Upper lobe of left lung (tissue), 6 donors: ENCODE data around the gene FAM24A. TPM values are rescaled to one million over a fixed set of nuclear protein-coding genes. Genes with fewer than 3 reads are reported as not detected.

ENCODE experiments used
- ATAC-seq, 2 donors: fragments of 200-7000 bp; cut with Tn5 transposase; one replicate each; pipeline ENCODE4 v1.9.1; 2022; ENCODE audit warnings: mild to moderate bottlenecking in 2 of 2, moderate library complexity in 2 of 2; ENCODE audit not compliant: low FRiP score in 2 of 2
- DNase-seq, 2 donors: peaks; one replicate each; pipeline ENCODE4 v3.0.0-alpha.2; 2019 to 2020
- H3K27ac ChIP-seq, 4 donors: fragments of 200-600 bp; sonication (generic); one replicate each; pipeline ENCODE4 v1.5.1; 2016 to 2019
- H3K27me3 ChIP-seq, 4 donors: fragments of 200-600 bp; sonication (generic); one replicate each; pipeline ENCODE4 v1.5.1; 2017 to 2019
- H3K36me3 ChIP-seq, 4 donors: fragments of 200-600 bp; sonication (generic); one replicate each; pipeline ENCODE4 v1.5.1; 2016 to 2019
- H3K4me1 ChIP-seq, 4 donors: fragments of 200-600 bp; sonication (generic); one replicate each; pipeline ENCODE4 v1.5.1; 2018 to 2019
- H3K4me3 ChIP-seq, 4 donors: fragments of 200-600 bp; sonication (generic); one replicate each; pipeline ENCODE4 v1.5.1; 2017 to 2019; ENCODE audit warnings: mild to moderate bottlenecking in 2 of 4, moderate library complexity in 1 of 4
- H3K9me3 ChIP-seq, 4 donors: fragments of 200-600 bp; sonication (generic); one replicate each; pipeline ENCODE4 v1.5.1; 2018 to 2019
- EP300 ChIP-seq, 4 donors: sonication (generic); formaldehyde crosslinking; IDR thresholded peaks; one replicate each; pipeline ENCODE4 v1.5.1; 2017; ENCODE audit warnings: antibody characterized with exemption in 4 of 4, control low read depth in 2 of 4
- POLR2A ChIP-seq, 4 donors: fragments of 450-650 bp; IDR thresholded peaks; one replicate each; pipeline ENCODE4 v1.5.1; 2016 to 2017; ENCODE audit warnings: antibody characterized with exemption in 4 of 4, mild to moderate bottlenecking in 2 of 4
- POLR2AphosphoS5 ChIP-seq, 2 donors: sonication (generic); formaldehyde crosslinking; IDR thresholded peaks; one replicate each; pipeline ENCODE4 v1.5.1; 2017; ENCODE audit warnings: antibody characterized with exemption in 2 of 2
- WGBS, 2 donors: methylation state at CpG; one replicate each; pipeline ENCODE4 v1.1.5; 2017 to 2018; 5-methylcytosine and 5-hydroxymethylcytosine counted together
- total RNA-seq, 6 donors: library from RNA; depleted of rRNA in 4 of 6; stranded (reverse); fragments of >200 nt in 4 of 6; gene quantifications; one replicate each; pipeline versions ENCODE4 v1.1.0 to v1.2.1, GENCODE V29; 2016 to 2021
- TF ChIP-seq, protein P1 (sequence below), 6 experiments: fragments of 450-650 bp in 4 of 6; fragments of 200-600 bp in 2 of 6; sonication (generic) in 2 of 6; IDR thresholded peaks; one replicate each; pipeline ENCODE4 v1.5.1; 2016 to 2019; ENCODE audit warnings: antibody characterized with exemption in 6 of 6
- donor health status: DM: no; HTN: no; CAD: no; lungs with moderate emphysema.
- donor health status: DM: no; HTN: yes; CAD: no; lungs with severe emphysema.

Gene FAM24A
- total RNA-seq, 6 donors from 2014 or later: not detected

DNA sequence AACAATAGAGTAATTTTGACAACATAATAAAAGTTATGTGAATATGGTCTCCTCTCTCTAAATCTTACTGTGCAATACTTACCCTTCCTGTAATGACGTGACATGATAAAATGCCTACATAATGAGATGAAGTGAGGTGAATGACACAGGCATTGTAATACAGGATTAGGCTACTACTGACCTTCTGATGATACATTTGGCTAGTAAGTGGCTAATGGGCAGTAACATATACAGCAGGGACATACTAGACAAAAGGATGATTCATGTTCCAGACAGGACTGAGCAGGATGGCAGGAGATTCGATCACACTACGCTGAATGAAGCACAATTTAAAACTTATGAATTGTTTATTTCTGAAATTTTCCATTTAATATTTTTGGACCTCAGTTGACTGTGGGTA lies 38.9 kb downstream of the FAM24A start:
- no peak for ATAC-seq
- DNase-seq: no peak
- Histone ChIP-seq H3K9me3 (no peaks in the 10 kb centered on the region), H3K4me3 (no peak overlapping the region), H3K27me3 (no peaks in the 10 kb centered on the region), H3K36me3 (peaks cover 0 to 41% (median 9%) of the 10 kb centered on the region in 4 donors), H3K27ac (no peak overlapping the region), H3K4me1 (peaks cover 6 to 21% (median 16%) of the 10 kb centered on the region in 4 donors)
- no peak for TF ChIP-seq POLR2AphosphoS5 (IDR thresholded peaks at IDR 0.05)
- 96 to 98% methylated on average over 3 of the region's 3 CpGs for WGBS, 2 donors

DNA sequence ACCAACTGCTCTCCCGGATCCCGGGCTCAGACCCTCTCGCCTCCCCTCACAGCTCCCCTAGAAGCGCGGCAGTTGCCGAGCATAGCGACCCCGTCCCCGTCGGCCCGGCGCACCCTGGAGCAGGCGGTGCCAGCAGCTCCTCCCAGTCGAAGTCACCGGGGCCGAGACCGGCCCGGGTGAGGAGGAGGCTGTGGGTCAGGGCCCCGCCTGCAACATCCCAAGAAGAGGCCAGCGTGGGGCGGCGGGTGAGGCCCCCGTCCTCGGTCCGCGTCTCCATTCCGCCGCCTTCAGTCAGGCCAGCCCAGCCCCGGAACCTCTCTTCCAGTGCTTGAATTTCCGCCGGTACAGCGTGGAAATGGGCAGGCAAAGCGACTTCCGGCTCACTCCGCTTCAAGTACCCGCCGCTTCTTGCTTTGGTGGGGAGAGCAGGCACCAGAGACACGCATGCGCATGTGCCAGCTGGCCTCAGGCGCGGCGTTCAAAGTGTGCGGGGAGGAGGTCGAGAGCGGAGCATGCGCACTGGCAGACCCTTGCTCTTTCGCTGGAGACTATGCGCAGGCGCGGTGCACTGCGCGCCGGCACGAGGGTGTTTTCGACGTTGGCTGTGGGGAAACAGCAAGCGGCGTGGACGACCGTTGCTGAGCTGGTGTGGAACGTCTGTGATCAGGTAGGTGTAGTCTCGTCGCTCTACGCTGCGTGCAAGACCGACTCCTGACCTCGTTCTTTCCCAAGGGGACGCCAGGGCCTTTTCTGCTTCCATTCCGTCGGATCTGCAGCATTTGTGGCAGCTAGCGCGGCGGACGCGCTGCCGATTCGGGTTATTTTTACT lies 43.7 kb downstream of the FAM24A start, which contains the start of gene C10orf88:
C10orf88 (minus strand) TSS at position 326 of the 829 bp plus-strand sequence; CDS start at position 277, 49 bp downstream.
- H3K36me3 ChIP-seq: peaks cover 0 to 5% (median 0%) of the 10 kb centered on the region in 4 donors
- H3K4me1 ChIP-seq: peaks cover 9 to 26% (median 21%) of the 10 kb centered on the region in 4 donors
- no peaks in the 10 kb centered on the region for H3K9me3 ChIP-seq
- TF ChIP-seq, protein P1, sequence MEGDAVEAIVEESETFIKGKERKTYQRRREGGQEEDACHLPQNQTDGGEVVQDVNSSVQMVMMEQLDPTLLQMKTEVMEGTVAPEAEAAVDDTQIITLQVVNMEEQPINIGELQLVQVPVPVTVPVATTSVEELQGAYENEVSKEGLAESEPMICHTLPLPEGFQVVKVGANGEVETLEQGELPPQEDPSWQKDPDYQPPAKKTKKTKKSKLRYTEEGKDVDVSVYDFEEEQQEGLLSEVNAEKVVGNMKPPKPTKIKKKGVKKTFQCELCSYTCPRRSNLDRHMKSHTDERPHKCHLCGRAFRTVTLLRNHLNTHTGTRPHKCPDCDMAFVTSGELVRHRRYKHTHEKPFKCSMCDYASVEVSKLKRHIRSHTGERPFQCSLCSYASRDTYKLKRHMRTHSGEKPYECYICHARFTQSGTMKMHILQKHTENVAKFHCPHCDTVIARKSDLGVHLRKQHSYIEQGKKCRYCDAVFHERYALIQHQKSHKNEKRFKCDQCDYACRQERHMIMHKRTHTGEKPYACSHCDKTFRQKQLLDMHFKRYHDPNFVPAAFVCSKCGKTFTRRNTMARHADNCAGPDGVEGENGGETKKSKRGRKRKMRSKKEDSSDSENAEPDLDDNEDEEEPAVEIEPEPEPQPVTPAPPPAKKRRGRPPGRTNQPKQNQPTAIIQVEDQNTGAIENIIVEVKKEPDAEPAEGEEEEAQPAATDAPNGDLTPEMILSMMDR (IDR thresholded peaks at IDR 0.05): peak in 1 of 6 experiments; percentile 35
- TF ChIP-seq EP300 (IDR thresholded peaks at IDR 0.05) (peak in 1 of 4 donors; percentile 19), POLR2AphosphoS5 (IDR thresholded peaks at IDR 0.05) (peak; percentile 22 to 81), POLR2A (IDR thresholded peaks at IDR 0.05) (peak in 1 of 4 donors; percentile 57)
- DNase-seq (peak; percentile 96 to 98), ATAC-seq (peak; percentile 97 to 99)
- H3K27me3 ChIP-seq: no peaks in the 10 kb centered on the region
- H3K27ac ChIP-seq: peak within 1 kb of the TSS; percentile 68 to 87 (median 76)
- WGBS, 2 donors: 10 to 17% methylated on average over 24 to 58 of the region's 77 CpGs
- H3K4me3 ChIP-seq: peak within 1 kb of the TSS; percentile 46 to 94 (median 83)

DNA sequence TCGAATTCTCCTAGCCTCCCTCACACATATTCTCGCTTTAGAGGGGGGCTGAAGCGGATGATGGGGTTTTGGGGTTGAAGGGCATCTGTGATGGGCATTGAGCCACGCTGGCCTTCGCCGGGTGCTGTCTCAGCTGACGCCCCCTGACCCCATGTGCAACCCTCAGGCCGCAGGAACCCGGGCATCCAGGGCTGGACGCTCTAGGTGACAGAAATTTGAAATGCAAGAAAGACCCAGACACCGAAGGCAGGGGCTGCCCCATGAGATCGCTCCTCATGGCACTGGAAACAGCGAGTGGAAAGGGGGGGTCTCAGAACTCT lies 44.3 kb downstream of the FAM24A start:
- WGBS, 2 donors: 66 to 72% methylated on average over 13 of the region's 13 CpGs

DNA sequence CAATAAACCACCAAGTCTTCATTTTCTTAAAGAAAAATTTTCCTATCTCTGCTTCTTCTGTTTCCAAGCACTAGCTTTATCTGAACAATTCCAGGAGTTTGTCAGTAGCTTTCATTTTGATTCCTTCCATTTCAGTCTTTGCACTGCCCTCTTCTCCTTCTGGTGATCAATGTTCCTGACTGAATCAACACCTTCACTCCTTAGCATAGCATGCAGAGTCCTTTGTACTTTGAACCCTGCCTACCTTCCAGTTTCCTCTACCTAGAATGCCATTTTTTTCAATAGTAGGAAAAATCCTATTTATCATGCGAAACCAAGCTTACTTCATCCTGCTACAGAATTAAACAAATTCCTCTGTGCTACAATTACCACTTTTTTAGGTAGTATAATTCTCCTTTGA lies 45.5 kb downstream of the FAM24A start:
- no peaks in the 10 kb centered on the region for H3K27me3 ChIP-seq
- ATAC-seq: no peak

More for the DNA sequence above, 44.3 kb downstream of the FAM24A start:
- peaks cover 9 to 26% (median 21%) of the 10 kb centered on the region in 4 donors for H3K4me1 ChIP-seq
- DNase-seq: peak in 1 of 2 donors; percentile 71
- TF ChIP-seq POLR2AphosphoS5 (IDR thresholded peaks at IDR 0.05) (no peak), POLR2A (IDR thresholded peaks at IDR 0.05) (no peak)
- TF ChIP-seq, protein P1 (IDR thresholded peaks at IDR 0.05): no peak
- peak overlapping the region in 3 of 4 donors; percentile 74 to 94 (median 92) for H3K4me3 ChIP-seq
- H3K27ac ChIP-seq: no peak overlapping the region
- H3K9me3 ChIP-seq: no peaks in the 10 kb centered on the region
- H3K27me3 ChIP-seq: no peaks in the 10 kb centered on the region
- no peaks in the 10 kb centered on the region for H3K36me3 ChIP-seq
- no peak for ATAC-seq

DNA sequence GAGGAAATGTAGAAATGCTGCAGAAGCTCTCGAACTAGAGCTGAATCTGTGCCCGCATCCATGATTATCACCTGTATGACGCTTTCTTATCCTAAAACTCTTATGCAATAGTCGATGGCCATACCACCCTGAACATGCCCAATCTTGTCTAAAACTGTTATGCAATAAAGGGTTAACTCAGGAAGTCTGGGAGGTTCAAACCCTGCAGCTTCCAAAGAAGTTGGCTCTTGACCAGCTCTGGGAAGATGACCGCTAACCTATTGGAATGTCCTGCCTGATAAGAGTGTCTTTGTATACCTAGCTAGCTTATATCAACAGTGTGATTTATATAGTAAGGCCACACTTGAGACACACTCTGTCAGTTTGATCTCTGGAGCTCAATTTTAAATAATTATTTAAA lies 47.1 kb downstream of the FAM24A start:
- H3K27ac ChIP-seq: no peak overlapping the region
- DNase-seq: no peak
- no peak for TF ChIP-seq EP300 (IDR thresholded peaks at IDR 0.05)
- TF ChIP-seq, protein P1 (IDR thresholded peaks at IDR 0.05): no peak
- no peak for TF ChIP-seq POLR2A (IDR thresholded peaks at IDR 0.05)
- TF ChIP-seq POLR2AphosphoS5 (IDR thresholded peaks at IDR 0.05): no peak
- no peak overlapping the region for H3K4me3 ChIP-seq
- H3K27me3 ChIP-seq: no peaks in the 10 kb centered on the region
- no peaks in the 10 kb centered on the region for H3K9me3 ChIP-seq
- H3K4me1 ChIP-seq: peaks cover 9 to 18% (median 15%) of the 10 kb centered on the region in 4 donors
- WGBS, 2 donors: 78 to 80% methylated on average over 5 of the region's 5 CpGs
- H3K36me3 ChIP-seq: no peaks in the 10 kb centered on the region
- no peak for ATAC-seq

More for the DNA sequence above, 45.5 kb downstream of the FAM24A start:
- no peaks in the 10 kb centered on the region for H3K36me3 ChIP-seq
- H3K4me3 ChIP-seq: no peak overlapping the region
- no peaks in the 10 kb centered on the region for H3K9me3 ChIP-seq
- H3K4me1 ChIP-seq: peaks cover 9 to 26% (median 21%) of the 10 kb centered on the region in 4 donors
- DNase-seq: no peak
- no peak for TF ChIP-seq EP300 (IDR thresholded peaks at IDR 0.05)
- TF ChIP-seq, protein P1 (IDR thresholded peaks at IDR 0.05): no peak
- no peak for TF ChIP-seq POLR2AphosphoS5 (IDR thresholded peaks at IDR 0.05)
- TF ChIP-seq POLR2A (IDR thresholded peaks at IDR 0.05): no peak
- no peak overlapping the region for H3K27ac ChIP-seq
- WGBS, 2 donors: 90 to 97% methylated on average over 1 of the region's 1 CpG
